Astrocyte of the spinal cord (primary cell): ENCODE data around the gene HOXC13.

Experiments used
- DNase-seq: peaks from one replicate; pipeline ENCODE4 v3.0.0; 2011; ENCODE audit warnings: low read depth, low spot score
- H3K4me3 ChIP-seq: 2 replicates; pipeline ENCODE4 v1.5.1; 2011; ENCODE audit warnings: low read depth, mild to moderate bottlenecking, low read length, moderate library complexity
- in situ Hi-C: cut with HindIII; loops from 2 replicates; pipeline ENCODE4 v1.10.0; 2017; ENCODE audit warnings: low sequenced_read_pairs
- TF ChIP-seq, protein P1 (sequence below): IDR thresholded peaks from 2 replicates; pipeline ENCODE4 v1.5.1; 2012; ENCODE audit warnings: low read depth, mild to moderate bottlenecking, low read length, inconsistent platforms

Gene HOXC13

DNA sequence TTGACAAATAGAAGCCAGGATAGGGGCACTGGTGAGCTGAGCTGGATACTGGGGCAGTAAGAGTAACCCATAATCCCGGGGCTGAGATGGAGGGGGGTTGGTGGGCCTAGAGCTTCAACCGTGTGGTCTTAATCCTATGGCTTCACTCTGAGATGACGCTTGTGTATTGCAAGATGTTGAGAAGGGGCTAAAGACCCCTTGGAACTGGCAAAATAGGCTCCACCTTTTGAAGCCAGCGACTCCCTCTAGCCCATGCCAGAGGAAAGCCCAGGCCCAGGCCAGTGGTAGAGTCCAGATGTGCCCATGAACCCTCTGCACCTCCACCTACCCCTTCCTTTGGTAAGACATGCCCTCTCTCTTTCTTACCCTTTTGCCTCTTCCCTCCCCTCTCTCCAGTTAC lies 20.7 kb downstream of the HOXC13 start:
- H3K4me3 ChIP-seq, result no peak overlapping the region
- DNase-seq, result no peak
- in situ Hi-C loops, result no loop called here
- TF ChIP-seq, protein P1, sequence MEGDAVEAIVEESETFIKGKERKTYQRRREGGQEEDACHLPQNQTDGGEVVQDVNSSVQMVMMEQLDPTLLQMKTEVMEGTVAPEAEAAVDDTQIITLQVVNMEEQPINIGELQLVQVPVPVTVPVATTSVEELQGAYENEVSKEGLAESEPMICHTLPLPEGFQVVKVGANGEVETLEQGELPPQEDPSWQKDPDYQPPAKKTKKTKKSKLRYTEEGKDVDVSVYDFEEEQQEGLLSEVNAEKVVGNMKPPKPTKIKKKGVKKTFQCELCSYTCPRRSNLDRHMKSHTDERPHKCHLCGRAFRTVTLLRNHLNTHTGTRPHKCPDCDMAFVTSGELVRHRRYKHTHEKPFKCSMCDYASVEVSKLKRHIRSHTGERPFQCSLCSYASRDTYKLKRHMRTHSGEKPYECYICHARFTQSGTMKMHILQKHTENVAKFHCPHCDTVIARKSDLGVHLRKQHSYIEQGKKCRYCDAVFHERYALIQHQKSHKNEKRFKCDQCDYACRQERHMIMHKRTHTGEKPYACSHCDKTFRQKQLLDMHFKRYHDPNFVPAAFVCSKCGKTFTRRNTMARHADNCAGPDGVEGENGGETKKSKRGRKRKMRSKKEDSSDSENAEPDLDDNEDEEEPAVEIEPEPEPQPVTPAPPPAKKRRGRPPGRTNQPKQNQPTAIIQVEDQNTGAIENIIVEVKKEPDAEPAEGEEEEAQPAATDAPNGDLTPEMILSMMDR, result no peak

DNA sequence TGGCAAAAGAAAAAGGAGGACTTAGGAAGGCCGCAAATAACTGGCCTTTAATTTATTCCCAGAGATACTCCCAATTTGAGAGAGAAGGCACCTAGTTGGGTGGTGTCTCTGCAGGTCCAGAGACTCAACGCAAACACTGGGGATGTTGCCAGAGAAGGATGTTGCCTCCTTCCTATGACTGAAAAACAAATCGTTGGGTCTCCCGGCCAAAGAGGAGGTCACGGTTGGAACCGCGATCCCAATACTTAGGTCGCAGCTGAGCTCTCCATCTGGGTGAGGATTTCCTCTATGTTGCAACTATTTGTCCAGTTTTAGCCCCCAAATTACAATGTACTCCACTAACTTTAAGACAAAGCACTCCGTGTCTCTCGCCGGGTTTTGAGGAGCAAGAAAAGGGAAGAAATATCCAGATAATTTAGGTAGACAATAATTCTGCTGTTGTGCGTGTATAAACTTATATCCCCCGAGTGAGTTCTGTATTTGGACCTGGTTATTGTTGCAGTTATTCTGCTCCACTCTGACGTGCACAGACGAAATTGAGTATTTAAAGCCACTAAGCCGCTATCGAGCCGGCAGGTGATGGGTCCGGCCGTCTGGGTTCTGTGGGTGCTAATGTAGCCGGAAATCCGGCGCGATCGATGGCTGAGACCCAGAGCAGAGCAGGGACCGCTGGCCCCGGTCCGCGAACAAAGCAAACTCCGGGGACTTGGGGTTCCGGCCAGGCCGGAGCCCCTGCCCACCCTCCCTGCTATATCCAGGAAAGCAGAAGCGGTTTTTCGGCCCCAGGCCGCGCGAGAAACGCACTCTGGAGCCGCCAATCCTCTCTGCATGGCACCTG lies 21.8 kb downstream of the HOXC13 start:
- DNase-seq, result no peak
- H3K4me3 ChIP-seq, result no peak overlapping the region
- TF ChIP-seq, protein P1, result no peak
- in situ Hi-C loops, result no loop called here

DNA sequence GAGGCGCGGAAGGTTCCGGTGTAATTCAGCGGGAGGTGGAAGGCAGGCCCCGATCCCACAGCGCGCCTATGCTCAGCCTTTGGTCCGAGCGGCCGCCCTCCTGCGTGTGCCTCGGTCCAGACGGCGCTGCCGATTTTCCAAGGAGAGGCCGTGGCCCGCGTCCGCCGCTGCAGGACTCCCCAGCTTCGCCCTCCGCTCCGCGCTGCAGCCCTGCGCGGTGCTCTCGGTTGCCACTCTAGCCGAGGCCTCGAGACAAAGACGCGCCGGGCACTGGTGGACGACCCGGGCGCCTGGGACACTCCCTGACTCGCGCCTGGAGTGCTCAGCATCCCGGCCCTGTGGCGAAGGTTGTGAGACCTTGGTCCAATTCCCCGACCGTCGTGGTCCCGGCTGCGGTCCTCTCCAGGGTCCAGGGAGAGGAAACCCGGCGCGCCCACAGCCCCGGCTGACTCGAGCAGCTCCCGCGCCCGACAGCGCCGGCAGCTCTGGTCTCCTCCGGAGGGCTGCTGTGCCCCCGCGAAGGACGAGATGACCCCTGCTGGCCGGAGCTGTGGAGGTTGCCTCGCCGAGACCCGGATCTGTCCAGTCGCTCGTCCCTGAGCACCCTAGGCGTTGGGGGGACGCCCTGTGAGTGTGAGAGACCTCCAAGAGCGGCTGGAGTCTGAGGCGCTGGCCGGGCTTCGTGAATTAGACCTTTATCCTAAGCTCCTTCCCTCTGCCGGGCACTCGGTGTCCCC lies 22.6 kb downstream of the HOXC13 start:
- DNase-seq, result no peak
- in situ Hi-C loops, result no loop called here
- H3K4me3 ChIP-seq, result no peak overlapping the region
- TF ChIP-seq, protein P1, result peak; percentile 10

DNA sequence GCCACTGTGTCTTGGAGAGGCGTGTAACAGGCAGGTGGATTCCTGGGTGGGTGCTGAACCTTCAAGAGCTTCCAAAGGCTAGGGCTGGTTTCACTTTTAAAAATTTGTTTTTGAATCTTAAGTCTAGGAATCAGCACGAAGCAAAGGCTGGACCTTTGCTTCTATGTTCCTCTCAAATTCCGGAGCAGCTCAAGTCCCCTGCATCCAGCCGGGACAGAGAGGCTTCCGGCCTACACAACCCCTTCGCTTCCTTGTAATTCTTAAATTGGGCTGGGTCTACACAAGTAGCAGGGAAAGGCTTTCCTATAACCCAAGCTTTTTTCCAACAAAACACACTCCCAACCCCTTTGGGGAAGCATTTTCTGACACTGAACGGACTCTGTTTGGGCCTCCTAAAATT lies 24.4 kb downstream of the HOXC13 start:
- in situ Hi-C loops, result no loop called here
- TF ChIP-seq, protein P1, result no peak
- no peak overlapping the region for H3K4me3 ChIP-seq
- no peak for DNase-seq

DNA sequence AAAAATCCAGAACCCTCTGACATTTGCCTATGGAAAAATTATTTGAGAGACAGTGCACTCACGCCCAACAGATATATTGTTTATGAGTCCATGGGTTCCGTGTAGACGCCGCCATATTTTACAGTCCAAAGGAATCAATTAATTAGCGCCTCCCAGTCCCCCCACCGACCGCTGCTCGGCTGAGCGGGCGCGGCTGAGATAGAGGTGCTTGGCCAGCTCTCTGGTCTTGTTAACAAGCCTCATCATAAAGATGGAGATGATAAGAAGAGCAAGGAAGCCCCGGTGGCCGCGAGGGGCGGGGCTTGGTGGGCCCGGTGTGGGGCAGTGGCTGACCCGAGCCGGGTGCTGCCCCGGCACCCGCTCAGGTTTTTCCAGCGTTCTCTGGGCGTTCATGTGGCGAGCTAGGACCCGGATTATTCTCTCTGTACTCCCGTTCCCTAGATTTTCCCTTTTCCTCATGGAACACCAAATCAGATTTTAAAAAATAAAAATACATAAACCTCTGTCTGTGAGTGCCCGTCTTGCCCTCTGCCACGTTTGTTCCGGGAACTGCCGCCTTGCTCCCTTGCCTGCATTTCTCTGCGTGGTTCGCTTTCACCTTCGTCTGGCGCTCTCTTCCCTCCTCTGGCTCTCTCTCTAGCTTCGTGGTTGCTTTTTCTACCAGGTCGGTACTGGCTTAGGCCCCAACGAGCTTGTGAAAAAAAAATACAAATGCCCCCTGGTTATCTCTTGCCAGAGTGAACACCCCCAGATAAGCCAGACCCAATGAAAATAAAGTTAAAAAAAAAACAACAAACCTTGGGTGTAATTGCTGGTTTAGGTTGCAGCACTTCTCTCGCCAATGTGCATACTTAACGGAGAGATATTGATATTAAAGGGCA lies 25.0 kb downstream of the HOXC13 start:
- H3K4me3 ChIP-seq, result no peak overlapping the region
- in situ Hi-C loops, result no loop called here
- DNase-seq, result no peak
- TF ChIP-seq, protein P1, result no peak

DNA sequence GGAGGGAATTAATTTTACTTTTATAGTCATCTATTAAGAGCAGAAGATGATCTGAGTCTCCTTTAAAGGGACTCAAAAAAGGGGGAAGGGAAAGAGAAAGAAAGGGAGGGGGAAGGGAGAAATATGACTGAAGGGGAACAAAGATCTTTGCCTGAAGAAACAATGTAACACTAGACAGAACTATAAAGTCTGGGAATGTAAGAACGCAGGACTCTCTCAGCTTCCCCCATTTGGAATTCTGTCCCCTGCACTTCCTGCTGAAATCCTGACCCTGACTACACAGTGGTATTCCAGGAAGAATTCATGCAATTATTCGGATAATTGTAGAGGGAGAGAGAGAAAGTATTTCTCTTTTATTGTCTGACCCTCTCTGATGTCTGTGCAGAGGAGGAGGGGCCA lies 25.7 kb downstream of the HOXC13 start:
- DNase-seq, result no peak
- in situ Hi-C loops, result no loop called here
- H3K4me3 ChIP-seq, result no peak overlapping the region
- TF ChIP-seq, protein P1, result no peak
